Thyroid gland (tissue), 4 donors: ENCODE measurements around the gene TLE4.

ENCODE experiments used
- CTCF ChIP-seq, 6 experiments: fragments of 200-600 bp in 3 of 6; fragments of 450-650 bp in 3 of 6; sonication (generic) in 3 of 6; IDR thresholded peaks; one replicate each; pipeline ENCODE4 v1.5.1; 2016 to 2019; ENCODE audit warnings: antibody characterized with exemption in 6 of 6, mild to moderate bottlenecking in 2 of 6, inconsistent platforms in 1 of 6, moderate library complexity in 1 of 6
- POLR2A ChIP-seq, 2 donors: fragments of 450-650 bp; IDR thresholded peaks; one replicate each; pipeline ENCODE4 v1.6.1; 2017; ENCODE audit warnings: antibody characterized with exemption in 2 of 2, mild to moderate bottlenecking in 2 of 2, moderate library complexity in 1 of 2

DNA sequence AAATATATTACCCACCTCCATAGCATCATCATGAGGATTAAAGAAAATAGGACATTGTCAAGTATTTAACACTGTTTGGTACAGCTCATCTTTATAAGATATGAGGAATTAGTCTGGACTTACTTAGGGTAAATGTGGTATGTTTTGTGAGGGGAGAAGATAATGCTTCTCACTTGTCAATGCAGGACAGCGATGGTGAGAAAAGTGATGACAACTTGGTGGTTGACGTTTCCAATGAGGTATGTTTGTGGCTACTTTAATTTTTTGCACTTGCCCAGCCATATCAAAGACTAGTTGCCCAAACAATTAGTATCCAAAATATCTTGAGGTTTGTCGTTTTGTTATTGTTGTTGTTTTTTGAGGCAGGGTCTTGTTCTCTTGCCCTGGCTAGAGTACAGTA, 133.9 kb downstream of the TLE4 start:
- TF ChIP-seq CTCF (IDR thresholded peaks at IDR 0.05) (no peak), POLR2A (IDR thresholded peaks at IDR 0.05) (no peak)
